ENCODE data around the gene SSBP1. TPM values are rescaled to one million over a fixed set of nuclear protein-coding genes. Genes with fewer than 3 reads are reported as not detected.
A peak's percentile ranks its signal among the peaks of the same experiment; 100 is the strongest.

Gene SSBP1
- total and polyA plus RNA-seq, 4 donors: 68.0 to 147 (median 80.1) TPM

DNA sequence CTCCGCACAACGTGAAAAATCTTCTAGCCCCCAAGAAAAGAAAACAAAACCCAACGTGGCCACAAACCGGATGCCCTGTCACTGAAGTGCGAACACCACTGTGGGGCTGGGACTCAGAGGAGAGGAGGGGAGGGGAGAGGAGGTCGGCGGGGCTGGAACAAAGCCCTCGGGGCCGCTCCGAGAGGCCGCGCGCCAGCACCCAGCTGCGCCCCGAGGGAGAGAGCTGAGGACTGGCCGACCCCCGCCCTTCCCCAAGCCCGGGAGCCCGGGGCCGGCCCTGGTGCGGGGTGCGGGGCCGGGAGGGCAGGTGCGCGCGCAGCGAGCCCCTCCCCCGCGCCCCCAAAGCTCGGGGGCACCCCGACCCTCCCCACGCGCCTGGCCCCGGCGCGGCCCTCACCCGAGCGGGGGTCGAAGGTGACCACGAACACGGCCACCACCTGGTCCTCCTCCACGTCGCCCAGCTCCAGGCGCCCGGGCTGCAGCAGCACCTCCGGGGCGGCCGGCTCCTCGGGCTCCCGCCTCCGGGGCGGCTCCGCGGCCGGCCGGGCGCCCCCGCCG is 36.6 kb upstream of the SSBP1 start:
- Histone ChIP-seq H3K4me1 (ENCODE audit: control insufficient read depth in 4 of 4, insufficient read depth in 4 of 4, low read length in 3 of 4) (peaks cover 6 to 34% (median 25%) of the 10 kb centered on the region in 4 donors), H3K36me3 (ENCODE audit: control insufficient read depth in 4 of 4, insufficient read depth in 3 of 4, low read depth in 1 of 4, low read length in 3 of 4) (no peaks in the 10 kb centered on the region), H3K27me3 (ENCODE audit: control insufficient read depth in 4 of 4, insufficient read depth in 4 of 4, low read length in 3 of 4) (no peaks in the 10 kb centered on the region), H3K4me3 (ENCODE audit: low read depth in 1 of 3, low read length in 3 of 3) (peak overlapping the region; percentile 58 to 96 (median 73)), H3K9me3 (ENCODE audit: control insufficient read depth in 4 of 4, low read length in 3 of 4) (no peaks in the 10 kb centered on the region), H3K27ac (ENCODE audit: low read depth in 1 of 2, low read length in 2 of 2) (peak overlapping the region; percentile 65 to 75), H3K9ac (ENCODE audit: low read depth in 1 of 2, low read length in 2 of 2) (peak overlapping the region; percentile 19 to 27)
- DNase-seq (ENCODE audit: low spot score): peak; percentile 46
- WGBS: under 1% methylated on average over 59 of the region's 59 CpGs
- no peak for TF ChIP-seq NR2F2 (IDR thresholded peaks at IDR 0.05)
- no peak for TF ChIP-seq HNF4G (IDR thresholded peaks at IDR 0.05)
- TF ChIP-seq, protein P1, sequence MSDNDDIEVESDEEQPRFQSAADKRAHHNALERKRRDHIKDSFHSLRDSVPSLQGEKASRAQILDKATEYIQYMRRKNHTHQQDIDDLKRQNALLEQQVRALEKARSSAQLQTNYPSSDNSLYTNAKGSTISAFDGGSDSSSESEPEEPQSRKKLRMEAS (IDR thresholded peaks at IDR 0.05): no peak
- no peak for TF ChIP-seq FOXA1 (IDR thresholded peaks at IDR 0.05)
- TF ChIP-seq JUND (IDR thresholded peaks at IDR 0.05): no peak
- no peak for TF ChIP-seq GABPA (IDR thresholded peaks at IDR 0.05 in 1 of 2, conservative IDR thresholded peaks at IDR 0.05 in 1 of 2)
- no peak for TF ChIP-seq YY1 (IDR thresholded peaks at IDR 0.05)

- H3K4me3 ChIP-seq (ENCODE audit: low read depth in 1 of 3, low read length in 3 of 3): peak within 1 kb of the TSS; percentile 73 to 96 (median 87)
- peak within 1 kb of the TSS; percentile 75 to 76 for H3K27ac ChIP-seq (ENCODE audit: low read depth in 1 of 2, low read length in 2 of 2)
- H3K9ac ChIP-seq (ENCODE audit: low read depth in 1 of 2, low read length in 2 of 2): peak within 1 kb of the TSS; percentile 51 to 85
- H3K4me1 ChIP-seq (ENCODE audit: control insufficient read depth in 4 of 4, insufficient read depth in 4 of 4, low read length in 3 of 4): peaks cover 2 to 28% (median 20%) of the 10 kb centered on the region in 4 donors
- under 1% methylated on average over 62 of the region's 62 CpGs for WGBS
- no peaks in the 10 kb centered on the region for H3K9me3 ChIP-seq (ENCODE audit: control insufficient read depth in 4 of 4, low read length in 3 of 4)
- H3K36me3 ChIP-seq (ENCODE audit: control insufficient read depth in 4 of 4, insufficient read depth in 3 of 4, low read depth in 1 of 4, low read length in 3 of 4): no peaks in the 10 kb centered on the region
- DNase-seq (ENCODE audit: low spot score): peak; percentile 62
- TF ChIP-seq JUND (IDR thresholded peaks at IDR 0.05): no peak
- TF ChIP-seq YY1 (IDR thresholded peaks at IDR 0.05): peak; percentile 12
- no peaks in the 10 kb centered on the region for H3K27me3 ChIP-seq (ENCODE audit: control insufficient read depth in 4 of 4, insufficient read depth in 4 of 4, low read length in 3 of 4)
Measured at GRCh38 chr7:141702047-141702567, 36.1 kb upstream of the SSBP1 start, which contains the start of gene DENND11. DENND11 (minus strand) TSS chr7:141702166; CDS start chr7:141702153, 13 bp downstream.

GRCh38 chr7:141702892-141703291 is 35.3 kb upstream of the SSBP1 start:
- no peak overlapping the region for H3K27ac ChIP-seq (ENCODE audit: low read depth in 1 of 2, low read length in 2 of 2)
- peak overlapping the region in 1 of 3 donors; percentile 96 for H3K4me3 ChIP-seq (ENCODE audit: low read depth in 1 of 3, low read length in 3 of 3)

More at GRCh38 chr7:141702892-141703291, 35.3 kb upstream of the SSBP1 start:
- no peak for DNase-seq (ENCODE audit: low spot score)
- peaks cover 0 to 24% (median 18%) of the 10 kb centered on the region in 4 donors for H3K4me1 ChIP-seq (ENCODE audit: control insufficient read depth in 4 of 4, insufficient read depth in 4 of 4, low read length in 3 of 4)
- H3K9me3 ChIP-seq (ENCODE audit: control insufficient read depth in 4 of 4, low read length in 3 of 4): no peaks in the 10 kb centered on the region
- H3K9ac ChIP-seq (ENCODE audit: low read depth in 1 of 2, low read length in 2 of 2): no peak overlapping the region
- 54% methylated on average over 4 of the region's 4 CpGs for WGBS
- H3K36me3 ChIP-seq (ENCODE audit: control insufficient read depth in 4 of 4, insufficient read depth in 3 of 4, low read depth in 1 of 4, low read length in 3 of 4): no peaks in the 10 kb centered on the region
- H3K27me3 ChIP-seq (ENCODE audit: control insufficient read depth in 4 of 4, insufficient read depth in 4 of 4, low read length in 3 of 4): no peaks in the 10 kb centered on the region
- no peak for TF ChIP-seq CTCF (IDR thresholded peaks at IDR 0.05; ENCODE audit: low read depth, low read length, missing input control)

Measured in liver (tissue), 9 donors.